ENCODE results near the gene GDA. TPM values are rescaled to one million over a fixed set of nuclear protein-coding genes. Genes with fewer than 3 reads are reported as not detected.

Gene GDA
- total RNA-seq, 2 experiments from 2014 or later = not detected

DNA sequence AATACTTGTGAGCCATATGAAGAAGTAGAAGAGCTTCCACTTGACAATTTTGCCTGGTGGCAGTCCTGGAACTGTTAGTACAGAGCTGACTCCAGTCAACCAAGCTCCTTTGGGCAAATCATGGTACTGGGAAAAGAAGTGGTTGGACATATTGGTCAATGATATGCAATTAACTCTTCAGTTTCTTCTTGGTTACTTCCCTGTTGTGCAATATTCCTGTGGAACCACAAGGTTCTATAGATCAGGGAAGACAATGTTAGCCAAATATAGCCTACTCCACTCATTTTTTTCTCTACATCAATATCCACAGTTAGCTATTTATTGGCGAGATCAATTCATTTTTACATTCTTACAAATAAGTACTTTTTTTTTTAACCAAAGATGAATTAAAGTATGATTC, 14.4 kb upstream of the GDA start:
- Mint-ChIP-seq H3K9me3 (ENCODE audit: insufficient read depth) (no peaks in the 10 kb centered on the region), H3K27ac (no peak overlapping the region), H3K4me3 (no peak overlapping the region), H3K4me1 (ENCODE audit: low read depth) (no peaks in the 10 kb centered on the region), H3K27me3 (ENCODE audit: low read depth) (no peaks in the 10 kb centered on the region), H3K36me3 (ENCODE audit: low read depth) (no peaks in the 10 kb centered on the region)
- ChIA-PET CTCF (no interaction called here), POLR2A (no interaction called here)
- DNase-seq (no peak), ATAC-seq (no peak)

DNA sequence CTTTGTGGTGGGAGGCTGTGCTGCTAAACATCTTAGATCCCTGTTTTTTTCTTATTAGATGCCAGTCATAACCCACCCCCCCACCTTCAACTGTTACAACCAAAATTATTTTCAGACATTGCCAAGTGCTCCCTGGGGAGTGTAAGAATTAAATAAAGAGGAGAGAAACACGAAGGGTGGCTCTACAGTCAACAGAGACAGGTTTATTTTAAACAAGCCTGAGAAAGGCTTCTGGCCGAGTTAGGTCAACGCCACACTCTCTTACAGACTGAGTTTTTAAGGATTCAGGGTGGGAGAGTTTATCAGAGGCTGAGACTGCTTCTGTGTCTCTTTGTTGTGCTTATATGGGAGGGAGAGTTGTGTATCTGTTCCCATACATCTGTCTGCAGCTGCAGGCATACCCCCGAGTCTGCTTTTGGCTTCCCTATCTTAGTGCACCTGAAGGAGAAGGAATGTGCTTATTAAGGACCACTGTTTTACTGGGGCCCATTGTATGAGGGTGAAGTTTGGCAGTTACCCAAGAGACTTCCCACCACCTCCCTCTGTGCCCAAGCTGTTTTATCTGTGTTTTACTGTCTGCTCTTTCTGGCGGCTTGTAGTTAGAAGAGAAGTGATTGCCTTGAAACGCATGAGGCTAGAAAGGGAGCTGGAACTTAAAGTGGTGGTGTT, 11.4 kb upstream of the GDA start:
- no peak for DNase-seq
- H3K27ac Mint-ChIP-seq = no peak overlapping the region
- no peak overlapping the region for H3K4me3 Mint-ChIP-seq
- no peaks in the 10 kb centered on the region for H3K9me3 Mint-ChIP-seq (ENCODE audit: insufficient read depth)
- no peaks in the 10 kb centered on the region for H3K36me3 Mint-ChIP-seq (ENCODE audit: low read depth)
- no peaks in the 10 kb centered on the region for H3K4me1 Mint-ChIP-seq (ENCODE audit: low read depth)
- no peak for ATAC-seq
- ChIA-PET CTCF (no interaction called here), POLR2A (no interaction called here)
- H3K27me3 Mint-ChIP-seq (ENCODE audit: low read depth) = peaks cover 4% of the 10 kb centered on the region

DNA sequence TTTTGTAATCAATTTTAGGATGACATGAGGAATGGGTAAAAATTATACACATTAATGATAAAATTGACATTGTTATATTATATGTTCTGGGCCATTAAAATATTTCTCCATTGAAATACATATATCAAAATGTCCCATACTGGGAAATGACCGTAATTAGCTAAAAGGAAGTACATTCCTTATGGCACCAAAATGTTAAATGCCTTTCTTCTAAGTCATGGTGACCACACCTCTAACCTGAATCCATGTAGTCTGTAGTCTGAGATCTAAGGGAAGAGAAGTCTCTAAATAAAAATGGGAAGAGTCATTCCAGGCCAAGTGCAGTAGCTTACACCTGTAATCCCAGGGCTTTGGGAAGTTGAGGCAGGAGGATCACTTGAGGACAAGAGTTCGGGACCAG, 10.0 kb upstream of the GDA start:
- H3K4me3 Mint-ChIP-seq = no peak overlapping the region
- ChIA-PET CTCF (no interaction called here), POLR2A (no interaction called here)
- no peak overlapping the region for H3K27ac Mint-ChIP-seq
- H3K9me3 Mint-ChIP-seq (ENCODE audit: insufficient read depth) = no peaks in the 10 kb centered on the region
- ATAC-seq (no peak), DNase-seq (no peak)
- H3K4me1 Mint-ChIP-seq (ENCODE audit: low read depth) = no peaks in the 10 kb centered on the region
- H3K27me3 Mint-ChIP-seq (ENCODE audit: low read depth) = peaks cover 4% of the 10 kb centered on the region
- H3K36me3 Mint-ChIP-seq (ENCODE audit: low read depth) = no peaks in the 10 kb centered on the region

DNA sequence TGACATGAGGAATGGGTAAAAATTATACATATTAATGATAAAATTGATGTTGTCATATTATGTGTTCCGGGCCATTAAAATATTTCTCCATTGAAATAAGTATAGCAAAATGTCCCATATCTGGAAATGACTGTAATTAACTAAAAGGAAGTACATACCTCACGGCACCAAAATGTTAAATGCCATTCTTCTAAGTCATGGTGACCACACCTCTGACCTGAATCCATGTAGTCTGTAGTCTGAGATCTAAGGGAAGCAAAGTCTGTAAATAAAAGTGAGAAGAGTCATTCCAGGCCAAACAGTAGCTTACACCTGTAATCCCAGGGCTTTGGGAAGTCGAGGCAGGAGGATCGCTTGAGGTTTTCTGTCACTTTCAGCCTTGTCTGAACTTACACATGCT, 8.7 kb upstream of the GDA start:
- peaks cover 4% of the 10 kb centered on the region for H3K27me3 Mint-ChIP-seq (ENCODE audit: low read depth)
- ATAC-seq = no peak
- no peak for DNase-seq
- no peaks in the 10 kb centered on the region for H3K4me1 Mint-ChIP-seq (ENCODE audit: low read depth)
- POLR2A ChIA-PET = no interaction called here
- H3K36me3 Mint-ChIP-seq (ENCODE audit: low read depth) = no peaks in the 10 kb centered on the region
- CTCF ChIA-PET = no interaction called here
- no peak overlapping the region for H3K27ac Mint-ChIP-seq
- no peak overlapping the region for H3K4me3 Mint-ChIP-seq
- H3K9me3 Mint-ChIP-seq (ENCODE audit: insufficient read depth) = no peaks in the 10 kb centered on the region

DNA sequence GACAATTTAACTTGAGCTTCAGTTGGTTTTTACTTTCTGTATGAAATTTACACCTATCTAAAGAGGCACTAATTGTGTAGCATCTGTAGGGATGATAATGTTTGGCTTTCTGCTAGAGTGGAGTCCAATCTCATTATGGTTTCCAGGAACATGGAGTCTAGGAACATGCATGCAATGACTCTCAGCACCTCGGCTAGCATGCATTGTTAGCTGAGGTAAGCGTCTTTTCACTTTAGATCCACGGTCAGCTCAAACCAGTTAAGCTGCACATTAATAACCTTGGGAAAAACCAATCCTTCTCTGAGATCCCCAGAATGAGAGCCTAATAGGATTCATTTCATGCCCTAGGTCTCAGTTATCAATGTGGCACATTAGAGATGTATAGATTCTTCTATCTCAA, 7.8 kb upstream of the GDA start:
- ATAC-seq (no peak), DNase-seq (no peak)
- no peaks in the 10 kb centered on the region for H3K36me3 Mint-ChIP-seq (ENCODE audit: low read depth)
- CTCF ChIA-PET = no interaction called here
- H3K27me3 Mint-ChIP-seq (ENCODE audit: low read depth) = peaks cover 4% of the 10 kb centered on the region
- H3K27ac Mint-ChIP-seq = no peak overlapping the region
- H3K9me3 Mint-ChIP-seq (ENCODE audit: insufficient read depth) = no peaks in the 10 kb centered on the region
- POLR2A ChIA-PET = no interaction called here
- no peaks in the 10 kb centered on the region for H3K4me1 Mint-ChIP-seq (ENCODE audit: low read depth)
- no peak overlapping the region for H3K4me3 Mint-ChIP-seq

DNA sequence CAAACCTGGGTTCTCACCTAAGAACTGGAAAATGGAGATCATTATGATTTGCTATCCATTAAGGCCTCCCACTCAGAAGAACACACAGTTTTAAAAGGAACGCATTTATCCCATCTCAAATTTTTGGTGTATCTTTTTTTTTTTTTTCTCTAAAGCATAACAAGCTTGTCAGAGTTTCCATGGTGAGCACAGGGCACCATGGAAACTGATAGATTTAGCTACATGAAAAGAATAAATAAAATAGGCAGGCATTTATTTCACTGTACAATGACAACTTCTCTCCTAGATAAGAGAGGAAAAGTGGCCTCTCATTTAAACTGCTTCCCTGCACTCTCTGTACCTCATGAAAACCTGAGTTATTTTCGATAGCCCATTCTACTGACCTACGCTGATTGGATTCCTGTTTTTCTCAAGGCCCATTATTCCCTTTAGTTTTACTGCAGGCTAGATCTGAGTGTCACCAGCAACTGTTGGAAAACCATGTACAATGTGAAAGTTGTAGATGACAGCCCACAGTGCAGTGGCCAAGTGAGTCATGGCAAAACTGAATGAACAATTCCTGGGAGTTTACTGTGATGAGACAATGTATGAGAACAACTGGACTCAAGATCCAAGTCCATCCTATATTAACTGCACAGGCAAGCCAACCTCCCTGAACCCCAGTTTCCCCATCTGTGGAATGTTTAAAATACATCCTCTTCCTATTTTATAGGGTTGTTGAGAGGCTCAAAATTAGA, 4.3 kb upstream of the GDA start:
- H3K27me3 Mint-ChIP-seq (ENCODE audit: low read depth) = peaks cover 24% of the 10 kb centered on the region
- no peaks in the 10 kb centered on the region for H3K36me3 Mint-ChIP-seq (ENCODE audit: low read depth)
- ChIA-PET CTCF (no interaction called here), POLR2A (no interaction called here)
- H3K27ac Mint-ChIP-seq = no peak overlapping the region
- H3K9me3 Mint-ChIP-seq (ENCODE audit: insufficient read depth) = no peaks in the 10 kb centered on the region
- H3K4me1 Mint-ChIP-seq (ENCODE audit: low read depth) = no peaks in the 10 kb centered on the region
- DNase-seq (no peak), ATAC-seq (no peak)
- no peak overlapping the region for H3K4me3 Mint-ChIP-seq

DNA sequence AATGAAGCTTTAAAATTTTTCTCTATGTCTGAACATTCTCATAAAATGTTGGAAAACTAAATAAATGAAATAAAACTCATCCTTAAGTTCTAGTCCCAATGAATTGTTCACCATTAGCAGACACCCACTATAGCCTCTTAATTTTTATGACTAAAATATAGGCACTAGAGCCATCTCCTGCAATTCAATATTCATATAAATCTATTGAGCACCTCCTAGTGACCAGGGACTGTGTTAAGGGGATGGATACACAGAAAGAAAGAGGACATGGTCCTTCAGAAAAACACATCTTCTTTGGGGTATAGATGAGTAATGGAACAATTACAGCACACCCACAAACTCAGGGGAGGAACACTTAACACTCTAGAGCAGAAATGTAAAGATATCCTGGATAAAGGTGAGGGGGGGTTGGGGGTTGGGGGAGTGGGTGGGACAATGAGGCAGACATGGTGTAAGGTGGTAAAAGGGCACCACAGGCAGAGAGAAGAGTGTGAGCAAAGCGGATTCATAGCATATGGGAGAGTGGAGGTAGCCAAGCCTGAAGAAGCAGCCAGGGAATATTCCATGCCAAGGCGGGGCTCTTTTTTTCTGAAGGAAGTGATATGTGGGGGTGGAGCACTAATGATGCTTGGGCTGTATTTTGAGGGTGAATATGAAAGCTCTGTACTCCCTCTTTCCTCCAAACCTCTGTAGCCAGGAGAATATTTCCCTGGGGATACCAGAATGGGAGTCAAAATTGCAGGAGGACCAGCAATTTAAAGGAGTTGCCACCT, 3.3 kb upstream of the GDA start:
- H3K4me3 Mint-ChIP-seq = no peak overlapping the region
- H3K4me1 Mint-ChIP-seq (ENCODE audit: low read depth) = no peaks in the 10 kb centered on the region
- POLR2A ChIA-PET = no interaction called here
- no peak overlapping the region for H3K27ac Mint-ChIP-seq
- DNase-seq (no peak), ATAC-seq (no peak)
- peaks cover 28% of the 10 kb centered on the region for H3K27me3 Mint-ChIP-seq (ENCODE audit: low read depth)
- CTCF ChIA-PET = no interaction called here
- no peaks in the 10 kb centered on the region for H3K9me3 Mint-ChIP-seq (ENCODE audit: insufficient read depth)
- no peaks in the 10 kb centered on the region for H3K36me3 Mint-ChIP-seq (ENCODE audit: low read depth)

DNA sequence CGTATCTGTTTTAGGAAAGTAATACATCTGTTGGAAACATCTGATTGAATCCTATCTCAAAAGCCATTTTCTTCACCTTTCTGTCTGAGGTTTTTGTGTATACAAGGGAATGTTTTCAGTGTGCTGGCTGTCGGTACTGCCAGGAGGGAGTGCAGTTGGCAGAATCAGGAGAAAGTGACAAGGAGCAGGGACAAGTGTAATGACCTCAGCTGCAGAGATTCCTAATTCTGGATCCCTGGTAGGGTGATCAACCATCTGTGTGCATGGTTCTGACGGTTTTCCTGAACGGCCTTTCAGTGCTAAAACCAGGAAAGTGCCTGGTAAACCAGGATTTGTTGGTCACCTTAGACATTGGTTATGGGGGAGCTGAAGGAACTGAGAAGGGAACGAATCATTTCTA, 1.6 kb upstream of the GDA start:
- no peak overlapping the region for H3K27ac Mint-ChIP-seq
- DNase-seq = no peak
- no peak overlapping the region for H3K4me3 Mint-ChIP-seq
- no peaks in the 10 kb centered on the region for H3K9me3 Mint-ChIP-seq (ENCODE audit: insufficient read depth)
- H3K36me3 Mint-ChIP-seq (ENCODE audit: low read depth) = no peaks in the 10 kb centered on the region
- ChIA-PET CTCF (no interaction called here), POLR2A (no interaction called here)
- H3K4me1 Mint-ChIP-seq (ENCODE audit: low read depth) = no peaks in the 10 kb centered on the region
- no peak for ATAC-seq
- peaks cover 32% of the 10 kb centered on the region for H3K27me3 Mint-ChIP-seq (ENCODE audit: low read depth)

DNA sequence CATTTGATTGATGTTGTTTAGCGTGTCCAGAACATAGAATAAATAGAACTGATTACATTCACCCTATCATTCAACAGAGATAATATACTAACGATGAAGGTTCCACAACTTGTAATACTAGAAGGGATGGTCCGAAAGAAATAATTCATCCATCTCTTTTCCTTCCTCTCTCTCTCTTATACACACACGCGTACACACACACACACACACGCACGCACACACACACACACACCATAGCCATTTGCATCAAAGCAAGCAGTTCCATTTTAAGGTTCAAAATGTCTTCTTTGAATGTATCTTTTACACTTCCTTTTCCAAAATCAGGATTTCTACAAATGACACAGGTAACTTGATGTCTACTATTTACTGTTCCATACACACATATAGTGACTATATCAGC, 887 bp downstream of the GDA start:
- Mint-ChIP-seq H3K27me3 (ENCODE audit: low read depth) (peaks cover 32% of the 10 kb centered on the region), H3K9me3 (ENCODE audit: insufficient read depth) (no peaks in the 10 kb centered on the region), H3K27ac (no peak overlapping the region), H3K4me3 (no peak overlapping the region), H3K36me3 (ENCODE audit: low read depth) (no peaks in the 10 kb centered on the region), H3K4me1 (ENCODE audit: low read depth) (no peaks in the 10 kb centered on the region)
- ChIA-PET CTCF (no interaction called here), POLR2A (no interaction called here)
- ATAC-seq (no peak), DNase-seq (no peak)

DNA sequence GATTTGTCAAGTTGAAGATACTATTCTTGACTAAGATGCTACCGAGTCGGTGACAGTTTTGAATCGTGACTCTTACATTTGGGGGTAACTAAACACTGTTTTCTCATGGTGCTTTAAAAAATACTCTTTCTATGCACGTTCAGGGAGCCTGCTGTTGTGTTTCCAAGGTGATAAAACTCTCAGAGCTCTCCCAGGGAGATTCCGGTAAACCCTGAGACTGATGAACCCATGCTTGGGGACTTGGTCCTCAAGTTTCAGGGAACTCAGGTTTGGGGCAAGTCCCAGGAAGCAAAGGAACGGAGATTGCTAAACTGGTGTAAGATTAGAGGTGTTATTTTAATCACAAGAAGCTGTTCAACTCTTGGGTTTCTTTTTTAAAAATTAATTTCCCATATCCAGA, 1.4 kb downstream of the GDA start:
- ATAC-seq (no peak), DNase-seq (no peak)
- Mint-ChIP-seq H3K9me3 (ENCODE audit: insufficient read depth) (no peaks in the 10 kb centered on the region), H3K27ac (no peak overlapping the region), H3K36me3 (ENCODE audit: low read depth) (no peaks in the 10 kb centered on the region), H3K4me3 (no peak overlapping the region), H3K4me1 (ENCODE audit: low read depth) (no peaks in the 10 kb centered on the region), H3K27me3 (ENCODE audit: low read depth) (peaks cover 32% of the 10 kb centered on the region)
- POLR2A ChIA-PET = no interaction called here
- CTCF ChIA-PET = no interaction called here

DNA sequence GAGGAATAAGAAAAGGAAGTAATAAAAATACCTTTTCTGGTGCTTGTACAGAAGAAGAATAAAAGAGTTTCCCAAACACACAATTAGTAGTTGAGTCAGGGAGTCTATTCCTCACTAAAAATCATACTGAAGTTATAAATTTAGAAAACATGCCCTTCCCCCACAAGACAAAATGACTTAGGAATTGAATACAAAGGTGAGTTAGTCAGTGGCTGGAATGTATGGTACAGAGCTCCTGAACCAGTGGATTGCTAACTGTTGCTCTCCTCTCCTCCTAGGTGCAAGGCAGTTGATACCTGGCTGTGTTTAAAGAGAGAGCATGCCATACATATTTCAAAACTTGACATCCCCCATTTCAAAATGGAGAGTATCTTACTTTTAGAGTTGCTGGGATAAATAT, 1.9 kb downstream of the GDA start:
- Mint-ChIP-seq H3K9me3 (ENCODE audit: insufficient read depth) (no peaks in the 10 kb centered on the region), H3K27me3 (ENCODE audit: low read depth) (peaks cover 32% of the 10 kb centered on the region), H3K27ac (no peak overlapping the region), H3K4me1 (ENCODE audit: low read depth) (no peaks in the 10 kb centered on the region), H3K4me3 (no peak overlapping the region), H3K36me3 (ENCODE audit: low read depth) (no peaks in the 10 kb centered on the region)
- CTCF ChIA-PET = no interaction called here
- DNase-seq (no peak), ATAC-seq (no peak)
- POLR2A ChIA-PET = no interaction called here

DNA sequence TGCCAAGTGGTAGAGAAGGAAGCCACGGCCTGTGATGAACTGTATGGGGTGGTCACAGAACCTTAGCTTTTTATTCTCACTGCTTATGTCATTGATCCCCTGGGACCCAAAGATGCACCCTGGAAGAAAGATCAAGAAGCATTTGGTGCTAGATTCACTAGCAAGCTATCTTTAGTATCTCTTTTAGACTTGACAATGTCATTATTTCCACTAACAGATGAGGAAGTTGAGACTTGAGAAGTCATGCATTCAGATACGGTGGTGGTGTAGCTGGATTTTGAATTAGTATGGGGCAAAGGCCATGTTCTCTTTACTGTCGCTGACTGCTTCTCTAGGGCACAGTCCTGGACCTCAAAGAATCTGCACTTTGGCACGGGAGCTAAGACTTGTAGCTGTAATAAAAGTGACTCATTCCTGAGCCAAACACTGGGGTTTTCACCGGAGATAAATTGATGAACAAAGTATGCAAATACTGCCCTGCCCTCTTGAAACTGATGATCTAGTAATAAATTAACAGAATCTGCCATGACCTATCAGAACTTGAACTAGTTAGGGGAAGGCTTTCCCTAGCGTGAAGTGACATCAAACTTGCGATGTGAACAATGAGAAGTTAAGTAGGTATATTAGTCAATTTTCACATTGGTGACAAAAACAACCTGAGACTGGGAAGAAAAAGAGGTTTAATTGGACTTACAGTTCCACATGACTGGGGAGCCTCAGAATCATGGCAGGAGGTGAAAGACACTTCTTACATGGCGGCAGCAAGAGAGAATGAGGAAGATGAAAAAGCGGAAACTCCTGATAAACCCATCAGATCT, 5.4 kb downstream of the GDA start:
- ATAC-seq = no peak

More for the DNA sequence above, 5.4 kb downstream of the GDA start:
- Mint-ChIP-seq H3K4me3 (no peak overlapping the region), H3K27ac (no peak overlapping the region), H3K9me3 (ENCODE audit: insufficient read depth) (no peaks in the 10 kb centered on the region), H3K27me3 (ENCODE audit: low read depth) (peaks cover 14% of the 10 kb centered on the region), H3K36me3 (ENCODE audit: low read depth) (no peaks in the 10 kb centered on the region), H3K4me1 (ENCODE audit: low read depth) (no peaks in the 10 kb centered on the region)
- ChIA-PET POLR2A (no interaction called here), CTCF (no interaction called here)
- DNase-seq = no peak
